Hindlimb muscle (tissue), 1 donor: Measurements from ENCODE around the gene ALDH7A1. TPM values are rescaled to one million over a fixed set of nuclear protein-coding genes. Genes with fewer than 3 reads are reported as not detected.
"Not testable (repeated sequence)": the region's sequence is repeated elsewhere in the genome, so short reads cannot be mapped to it uniquely, and the experiment has no call there.

Experiments
- DNase-seq: peaks from one replicate; pipeline ENCODE4 v3.0.0-alpha.2; 2013
- polyA plus RNA-seq: library from polyadenylated mRNA; unstranded; fragments of 120-200 nt; gene quantifications from one replicate; pipeline ENCODE4 v1.2.1, GENCODE V29; 2013; ENCODE audit not compliant: insufficient read length

ALDH7A1 gene
- polyA plus RNA-seq, 1 donor, result 53.4 TPM

DNA sequence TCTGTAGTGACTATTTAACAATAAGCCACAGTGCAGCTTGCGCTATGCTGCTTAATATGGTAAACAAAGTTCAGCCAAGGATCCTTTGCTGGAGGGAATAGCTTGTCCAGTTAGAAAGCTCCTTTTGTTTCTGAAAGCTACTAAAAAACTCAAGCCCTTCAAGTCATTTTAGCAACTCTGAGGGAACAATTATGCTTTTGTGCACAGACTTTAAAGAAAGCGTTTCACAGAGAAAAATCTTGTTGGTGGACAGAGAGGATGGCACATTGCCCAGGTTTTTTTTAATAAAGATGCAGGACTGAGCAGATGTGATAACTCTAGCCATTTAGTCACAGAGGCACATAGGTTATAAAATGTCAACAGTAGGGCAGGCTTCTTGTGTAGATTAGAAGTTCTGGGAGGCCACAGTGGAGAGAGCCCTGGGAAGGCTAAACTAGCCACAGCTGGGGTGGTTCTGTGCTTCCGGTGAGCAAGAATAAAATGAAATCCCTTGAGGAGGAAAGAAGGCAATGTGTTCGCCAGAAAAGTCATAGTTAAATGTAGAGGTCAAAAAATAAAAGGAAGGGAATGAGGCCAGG lies 63.4 kb downstream of the ALDH7A1 start:
- DNase-seq, result peak; percentile 34

DNA sequence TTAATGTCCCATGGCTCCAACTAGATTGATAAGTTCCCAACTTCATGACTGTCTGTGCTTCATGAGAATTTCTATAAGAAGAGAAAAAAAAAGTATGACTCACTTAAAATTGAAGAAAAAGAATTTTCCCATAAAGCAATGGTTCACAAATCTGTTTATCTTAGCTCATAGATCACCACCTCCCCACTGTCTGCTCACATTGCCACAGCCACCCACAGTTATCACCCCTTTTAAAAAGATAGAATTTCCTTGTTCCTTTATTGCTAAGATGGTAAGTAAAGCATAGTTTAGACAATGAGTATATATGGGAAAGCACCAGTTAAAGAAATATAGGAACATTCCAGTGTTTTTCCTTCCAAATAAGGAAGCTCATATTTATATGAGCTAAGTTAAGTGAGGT lies 67.1 kb downstream of the ALDH7A1 start:
- no peak for DNase-seq

DNA sequence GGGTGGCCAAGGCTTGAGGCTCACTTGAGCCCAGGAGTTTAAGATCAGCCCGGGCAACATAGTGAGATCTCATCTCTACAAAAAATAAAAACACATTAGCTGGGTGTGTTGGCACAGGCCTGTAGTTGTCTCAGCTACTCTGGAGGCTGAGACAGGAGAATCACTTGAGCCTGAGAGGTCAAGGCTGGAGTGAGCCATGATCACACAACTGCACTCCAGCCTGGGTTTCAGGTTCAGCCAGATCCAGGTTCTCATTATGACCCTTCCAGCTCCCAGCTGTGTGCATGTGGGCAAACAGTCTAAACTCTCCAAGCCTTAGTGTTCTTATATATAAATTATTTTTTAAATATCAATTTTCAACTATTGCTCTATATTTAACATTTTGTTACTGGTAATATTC lies 67.9 kb downstream of the ALDH7A1 start:
- no peak for DNase-seq

DNA sequence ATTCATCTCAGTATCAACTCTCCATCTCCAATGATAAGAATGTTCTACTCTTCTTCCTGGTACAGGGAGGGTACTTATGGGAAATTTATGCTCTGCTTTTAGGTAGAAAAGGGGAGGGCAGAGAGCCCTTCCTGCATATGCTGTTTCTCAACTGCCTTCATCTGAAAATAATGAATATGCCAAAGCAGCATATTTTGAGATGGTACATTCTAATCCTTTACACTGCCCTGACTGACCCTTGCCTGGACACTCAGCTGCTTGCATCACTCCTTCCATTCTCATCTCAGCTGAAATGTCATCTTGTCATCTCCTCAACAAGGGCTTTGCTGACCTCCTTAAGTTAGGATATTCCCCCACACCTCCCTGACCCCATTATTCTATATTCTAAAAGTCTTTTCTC lies 68.5 kb downstream of the ALDH7A1 start:
- no peak for DNase-seq

DNA sequence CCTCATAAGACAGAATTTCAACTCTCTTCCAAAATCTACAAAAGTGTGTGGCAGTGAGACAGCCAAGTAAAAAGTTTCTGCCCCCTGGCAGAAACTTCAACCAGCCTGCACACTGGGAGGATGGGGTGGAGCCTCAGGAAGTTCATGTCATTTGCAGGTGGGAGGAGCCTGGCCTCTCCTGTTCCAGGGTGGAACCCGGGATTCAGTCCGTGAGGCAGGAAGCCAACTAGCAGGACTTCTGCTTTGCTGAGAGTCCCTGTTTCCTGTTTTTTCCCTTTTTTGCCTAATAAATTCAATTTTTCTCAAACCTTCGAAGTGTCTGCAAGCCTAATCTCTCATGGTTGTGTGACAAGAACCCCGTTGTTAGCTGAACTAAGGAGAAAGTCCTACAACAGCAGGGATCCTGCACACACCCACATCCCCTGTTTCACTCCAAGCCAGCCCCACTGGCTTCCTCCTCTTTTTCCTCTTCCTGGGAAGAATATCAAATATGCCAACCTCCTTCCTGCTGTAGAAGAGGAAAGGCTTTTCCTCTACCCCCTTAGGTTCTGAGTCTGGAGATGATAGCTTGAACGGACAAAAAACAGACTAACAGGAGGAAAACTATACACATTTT lies 69.3 kb downstream of the ALDH7A1 start:
- peak; percentile 44 for DNase-seq

DNA sequence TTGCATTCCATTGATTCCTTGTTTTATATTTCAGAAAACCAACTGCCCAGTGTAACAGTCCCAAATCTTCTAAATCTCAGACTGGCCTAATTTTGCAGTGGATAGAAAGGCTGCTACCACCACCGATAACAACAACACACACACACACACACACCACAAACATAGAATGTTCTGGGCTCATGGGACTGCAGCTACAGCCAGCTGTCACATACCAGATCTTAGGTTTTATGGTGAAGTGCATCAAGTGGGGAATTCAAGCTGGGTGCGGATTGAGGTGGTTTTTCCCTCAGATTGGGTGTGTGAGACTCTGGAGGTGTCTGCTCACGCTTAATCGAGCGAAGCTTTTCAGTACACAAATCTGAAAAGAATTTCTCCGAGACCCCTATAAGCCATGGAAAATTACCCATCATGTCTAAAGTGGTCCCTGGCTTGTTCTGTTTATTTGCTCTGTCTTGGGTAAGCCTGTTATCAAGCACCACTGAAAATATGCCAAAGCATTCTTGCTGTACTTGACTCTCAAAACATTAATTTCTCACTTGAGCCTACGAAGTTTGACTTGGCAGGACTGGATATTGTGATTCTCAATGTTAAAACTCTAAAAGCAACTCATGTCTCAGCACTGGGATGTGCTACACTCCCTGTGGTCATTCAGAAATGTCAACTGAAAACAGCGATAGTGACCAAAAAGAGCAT lies 71.1 kb downstream of the ALDH7A1 start:
- no peak for DNase-seq

DNA sequence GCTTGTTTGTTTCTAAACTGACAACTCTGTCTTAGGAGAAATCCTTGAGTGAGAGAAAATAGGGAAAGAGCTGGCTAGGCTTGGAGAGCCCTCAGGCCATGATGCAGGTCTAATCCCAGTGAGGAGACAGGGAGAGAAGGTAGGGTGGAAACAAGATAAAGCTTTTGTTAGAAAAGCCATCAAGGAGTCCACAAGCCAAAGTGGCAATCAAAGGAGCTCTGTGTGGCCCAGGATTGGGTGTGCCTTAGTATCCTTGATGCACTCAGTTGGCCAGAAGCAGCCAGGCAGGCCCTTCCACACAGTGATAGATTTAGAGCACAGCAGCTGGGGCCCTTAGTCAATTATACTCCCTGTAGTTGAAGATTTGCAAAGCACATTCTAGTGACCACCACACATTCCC lies 73.9 kb downstream of the ALDH7A1 start:
- DNase-seq, result no peak

DNA sequence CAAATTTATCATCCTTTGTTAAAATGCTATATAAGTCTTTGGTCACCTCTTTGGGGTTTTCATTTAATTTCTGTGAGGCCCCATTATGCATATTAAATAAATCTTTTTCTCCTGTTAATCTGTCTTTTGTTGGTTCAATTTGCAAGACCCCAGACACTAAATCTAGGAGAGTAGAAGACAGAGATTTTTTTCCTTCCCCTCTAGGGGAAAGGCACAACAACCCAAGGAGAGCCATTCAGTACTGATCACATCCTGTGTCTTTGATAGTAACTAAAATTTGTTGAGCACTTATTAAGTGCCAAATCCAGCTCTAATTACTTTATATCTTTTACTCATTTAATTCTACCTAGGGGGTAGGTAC lies 74.4 kb downstream of the ALDH7A1 start:
- no peak for DNase-seq

DNA sequence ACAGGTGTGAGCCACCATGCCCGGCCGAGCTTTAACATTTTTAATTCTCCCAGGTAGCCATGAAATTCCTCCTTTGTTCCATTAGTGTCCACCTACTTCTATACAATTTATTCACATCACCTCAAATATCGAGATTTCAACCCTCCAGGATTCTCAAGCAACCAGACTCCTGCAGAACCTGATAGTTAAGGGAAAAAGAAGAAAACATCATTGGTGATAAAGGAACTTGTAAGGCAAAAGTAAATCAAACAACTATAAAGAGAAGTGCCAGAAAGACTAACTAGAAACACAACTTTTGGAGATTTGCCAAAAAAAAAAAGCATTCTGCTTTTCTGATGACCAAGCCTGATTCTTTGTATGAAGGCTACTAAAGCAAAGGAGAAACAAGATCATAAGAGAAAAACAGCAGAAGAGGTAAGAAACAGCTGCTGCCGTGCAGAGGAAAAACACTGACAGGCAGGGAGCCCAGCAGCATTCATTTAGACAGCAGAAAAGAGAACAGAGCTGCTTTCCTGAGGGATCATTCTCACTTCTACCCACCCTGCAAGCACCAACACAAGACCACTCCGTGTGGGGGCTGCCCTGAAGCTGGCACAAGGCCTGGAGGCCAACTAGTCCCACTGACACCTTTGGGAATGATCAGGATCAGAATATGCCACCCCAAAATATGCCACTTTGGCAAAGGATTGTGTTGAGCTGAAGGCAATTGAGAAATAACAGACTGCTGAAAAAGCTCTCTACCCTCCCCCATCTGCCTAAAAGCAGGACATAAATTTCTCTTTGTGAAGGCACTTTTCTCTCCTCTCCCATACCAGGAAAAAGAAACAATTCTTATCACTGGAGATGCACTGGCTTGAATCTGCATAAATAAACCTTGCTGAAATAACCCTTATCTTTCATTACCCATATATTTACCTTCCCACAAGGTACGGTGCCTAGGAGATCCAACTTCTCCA lies 75.1 kb downstream of the ALDH7A1 start:
- no peak for DNase-seq

DNA sequence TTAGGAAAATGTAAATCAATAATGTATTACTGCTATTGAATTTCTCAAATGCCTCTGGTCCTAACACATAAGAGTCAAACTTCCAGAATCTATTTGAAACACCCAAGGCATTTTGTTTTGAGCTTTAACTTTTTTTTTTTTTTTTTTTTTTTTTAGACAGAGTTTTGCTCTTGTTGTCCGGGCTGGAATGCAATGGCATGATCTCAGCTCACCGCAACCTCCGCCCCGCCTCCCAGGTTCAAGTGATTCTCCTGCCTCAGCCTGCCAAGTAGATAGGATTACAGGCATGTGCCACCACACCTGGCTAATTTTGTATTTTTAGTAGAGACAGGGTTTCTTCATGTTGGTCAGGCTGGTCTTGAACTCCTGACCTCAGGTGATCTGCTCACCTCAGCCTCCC lies 75.8 kb downstream of the ALDH7A1 start:
- not testable (repeated sequence) for DNase-seq

DNA sequence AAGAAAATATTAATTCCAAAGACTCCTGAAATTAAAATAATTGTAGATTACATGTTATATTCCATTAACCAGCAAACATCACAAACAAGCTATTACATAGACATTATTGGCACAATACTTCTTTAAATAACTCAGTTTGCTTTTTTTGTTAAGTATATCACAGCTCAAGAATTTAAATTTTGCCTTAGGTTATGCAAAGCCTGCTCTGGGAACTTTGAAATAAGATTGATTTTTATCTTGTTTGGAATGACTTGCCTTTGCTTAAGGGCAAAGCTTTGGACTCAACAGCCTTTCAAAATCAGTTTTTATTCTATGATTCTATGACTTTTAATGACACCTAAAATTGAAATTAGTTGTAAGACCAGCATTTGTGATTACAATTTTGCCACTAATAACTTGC lies 78.2 kb downstream of the ALDH7A1 start:
- DNase-seq, result no peak

DNA sequence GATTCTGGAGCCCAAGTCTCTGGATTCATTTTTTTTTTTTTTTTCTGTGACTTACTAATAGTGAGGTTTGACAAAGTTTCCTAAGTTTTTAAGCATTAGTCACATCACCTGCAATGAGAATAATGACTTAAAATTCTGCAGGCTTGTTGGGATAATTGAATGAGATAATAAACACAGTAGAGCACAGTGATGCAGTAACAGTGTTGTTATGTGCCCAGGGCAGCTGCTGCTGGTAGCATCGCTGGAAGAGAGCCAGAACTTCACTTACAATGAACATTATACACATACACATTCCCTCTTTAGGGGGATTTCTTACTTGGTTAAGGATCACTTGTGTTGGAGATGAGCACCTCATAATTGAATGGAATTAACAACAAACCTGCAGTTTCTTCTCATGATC lies 78.9 kb downstream of the ALDH7A1 start:
- no peak for DNase-seq

DNA sequence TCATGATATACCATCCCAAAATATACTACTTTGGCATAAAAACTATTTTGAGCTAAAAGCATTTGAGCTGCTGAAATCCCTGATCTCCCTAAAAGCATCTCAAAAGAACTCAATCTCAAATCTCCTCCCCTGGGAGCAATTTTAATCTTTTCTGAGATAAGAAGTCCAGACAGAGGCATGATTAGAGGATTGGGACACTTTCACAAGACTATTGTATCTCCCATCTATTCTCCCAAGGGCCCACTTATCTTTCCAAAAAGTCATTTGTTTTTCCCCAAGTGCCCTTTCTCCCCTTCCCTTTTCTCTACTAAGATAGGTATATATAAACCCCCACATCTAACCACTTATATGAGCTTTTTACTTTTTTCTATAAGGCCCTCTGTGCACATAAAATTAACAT lies 79.7 kb downstream of the ALDH7A1 start:
- no peak for DNase-seq

DNA sequence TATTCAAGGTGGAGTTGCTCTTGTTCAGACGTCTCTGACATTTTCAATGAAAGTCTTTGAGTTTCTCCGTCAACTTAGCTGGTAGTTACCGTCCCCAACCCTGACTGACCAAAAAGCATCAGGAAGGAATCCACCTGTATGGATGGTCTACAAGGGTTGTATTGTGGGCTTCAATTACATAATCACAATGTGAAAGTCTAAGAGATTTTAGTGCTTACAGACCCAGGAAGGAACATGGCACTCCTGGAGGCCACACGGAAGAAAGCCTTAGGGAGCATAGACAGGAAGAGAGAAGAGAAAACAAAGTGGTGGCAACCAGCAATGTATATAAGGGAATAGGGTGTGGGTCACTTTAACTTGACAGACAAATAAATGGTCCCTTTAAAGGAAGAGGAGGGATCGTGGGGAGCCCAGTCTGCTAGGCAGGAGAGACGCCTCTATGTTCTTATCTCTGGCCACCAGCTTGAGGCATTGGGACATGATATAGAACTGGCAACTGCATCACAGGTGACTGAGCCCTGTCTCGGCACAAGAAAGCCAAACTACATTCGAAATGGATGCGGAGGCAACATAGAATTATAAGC lies 80.4 kb downstream of the ALDH7A1 start:
- DNase-seq, result no peak

DNA sequence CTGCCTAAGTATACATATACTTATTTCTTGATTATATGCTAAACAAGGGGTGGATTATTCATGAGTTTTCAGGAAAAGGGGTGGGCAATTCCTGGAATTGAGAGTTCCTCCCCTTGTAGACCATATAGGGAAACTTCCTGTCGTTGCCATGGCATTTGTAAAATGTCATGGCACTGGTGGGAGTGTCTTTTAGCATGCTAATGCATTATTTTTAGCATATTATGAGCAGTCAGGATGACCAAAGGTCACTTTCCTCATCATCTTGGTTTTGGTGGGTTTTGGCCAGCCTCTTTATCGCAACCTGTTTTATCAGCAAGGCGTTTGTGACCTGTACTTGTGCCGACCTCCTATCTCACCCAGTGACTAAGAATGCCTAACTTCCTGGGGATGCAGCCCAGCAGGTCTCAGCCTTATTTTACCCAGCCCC lies 80.9 kb downstream of the ALDH7A1 start:
- no peak for DNase-seq

DNA sequence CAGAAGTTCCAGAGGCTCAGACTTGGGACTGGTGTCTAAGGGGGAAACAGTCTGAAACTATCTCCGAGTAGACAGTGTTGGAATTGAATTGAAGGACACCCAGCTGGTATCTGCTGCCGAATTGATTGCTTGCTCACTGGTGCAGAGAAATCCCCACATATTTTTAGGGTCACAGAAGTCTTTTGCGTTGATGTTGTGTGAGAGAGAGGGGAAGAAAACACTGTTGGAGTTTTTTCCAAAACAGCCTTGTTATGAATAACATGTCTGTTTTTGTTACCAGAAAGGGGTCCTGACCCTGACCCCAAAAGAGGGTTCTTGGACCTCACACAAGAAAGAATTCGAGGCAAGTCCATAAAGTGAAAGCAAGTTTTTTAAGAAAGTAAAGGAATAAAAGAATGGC lies 81.3 kb downstream of the ALDH7A1 start:
- DNase-seq, result no peak

DNA sequence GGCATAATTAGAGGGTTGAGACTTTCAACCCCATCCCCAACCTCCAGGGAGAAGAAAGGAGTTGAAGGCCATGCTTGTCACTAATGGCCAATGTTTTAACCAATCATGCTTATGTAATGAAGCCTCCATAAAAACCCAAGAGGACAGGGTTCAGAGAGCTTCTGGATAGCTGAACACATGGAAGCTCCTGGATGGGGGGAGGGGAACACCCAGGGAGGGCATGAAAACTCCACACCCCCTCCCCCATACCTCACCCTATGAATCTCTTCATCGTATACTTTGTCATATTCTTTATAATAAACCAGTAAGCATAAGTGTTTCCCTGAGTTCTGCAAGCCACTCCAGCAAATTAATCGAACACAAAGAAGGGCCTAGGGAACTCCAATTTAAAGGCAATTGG lies 81.7 kb downstream of the ALDH7A1 start:
- no peak for DNase-seq

DNA sequence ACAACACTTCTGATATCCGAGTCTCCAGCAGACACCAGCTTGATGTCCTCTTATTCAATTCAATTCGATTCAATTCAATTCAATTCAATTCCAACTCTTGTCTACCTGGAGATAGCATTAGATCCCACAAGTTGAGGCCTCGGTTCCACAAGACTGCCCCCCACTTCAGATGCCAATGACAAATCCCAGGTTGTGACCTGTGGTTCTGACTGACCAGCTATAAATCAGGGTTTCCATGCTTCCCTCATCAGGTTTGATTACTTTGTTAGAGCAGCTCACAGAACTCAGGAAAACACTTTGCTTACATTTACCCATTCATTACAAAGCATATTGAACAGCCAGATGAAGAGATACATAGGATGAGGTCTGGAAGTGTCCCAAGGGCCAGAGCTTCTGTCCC lies 82.6 kb downstream of the ALDH7A1 start:
- no peak for DNase-seq

DNA sequence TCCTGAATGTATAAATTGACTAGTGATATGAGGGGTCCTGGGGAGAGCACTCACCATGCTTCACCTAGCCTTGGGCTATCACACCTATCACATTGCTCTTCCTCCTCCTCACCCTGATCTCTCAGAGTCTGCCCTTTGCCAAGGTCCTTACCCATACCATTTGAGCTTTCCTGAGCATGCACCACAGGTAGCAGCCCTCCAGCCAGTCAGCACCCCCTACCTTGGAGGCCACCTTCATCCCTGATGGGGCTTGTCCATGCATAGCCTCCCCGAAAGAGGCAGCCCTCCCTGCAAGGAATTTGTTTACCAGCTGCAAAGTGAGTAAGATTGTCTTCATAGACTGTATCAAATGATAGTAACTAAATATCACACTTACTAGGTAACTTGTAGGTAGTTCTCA lies 83.1 kb downstream of the ALDH7A1 start:
- no peak for DNase-seq

DNA sequence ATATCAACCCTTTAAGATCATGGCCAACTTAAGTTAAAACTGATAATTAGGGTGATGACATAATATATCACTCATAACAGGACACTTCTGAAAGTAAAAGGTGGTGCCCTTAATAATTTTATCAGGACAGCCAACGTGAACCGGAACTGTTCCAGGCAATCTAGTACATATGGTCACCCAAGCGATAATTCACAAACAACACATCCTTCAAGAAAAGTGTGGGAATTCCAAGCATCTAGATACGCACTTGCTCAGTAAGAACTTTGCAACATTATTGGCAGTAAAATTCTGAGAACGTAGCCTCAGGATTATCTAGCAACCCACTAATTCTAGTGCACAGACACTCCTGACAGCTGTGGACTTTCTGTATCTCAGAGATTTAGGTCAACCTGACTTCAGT lies 85.7 kb downstream of the ALDH7A1 start:
- no peak for DNase-seq

DNA sequence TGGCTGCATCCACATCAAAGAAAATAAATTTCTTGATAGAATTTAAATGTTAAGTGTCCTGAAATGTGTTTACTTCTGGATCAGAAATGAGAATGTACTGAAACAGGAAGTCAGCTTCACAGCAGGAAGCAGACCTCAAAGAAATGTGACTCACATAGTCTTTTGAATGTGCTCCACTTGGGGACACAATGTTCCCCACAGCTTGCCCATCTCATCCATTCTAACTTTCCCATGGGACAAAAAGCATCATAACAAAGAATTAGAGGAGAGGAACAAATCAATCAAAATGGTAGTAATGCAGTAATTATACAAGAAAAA lies 86.1 kb downstream of the ALDH7A1 start:
- DNase-seq, result no peak

DNA sequence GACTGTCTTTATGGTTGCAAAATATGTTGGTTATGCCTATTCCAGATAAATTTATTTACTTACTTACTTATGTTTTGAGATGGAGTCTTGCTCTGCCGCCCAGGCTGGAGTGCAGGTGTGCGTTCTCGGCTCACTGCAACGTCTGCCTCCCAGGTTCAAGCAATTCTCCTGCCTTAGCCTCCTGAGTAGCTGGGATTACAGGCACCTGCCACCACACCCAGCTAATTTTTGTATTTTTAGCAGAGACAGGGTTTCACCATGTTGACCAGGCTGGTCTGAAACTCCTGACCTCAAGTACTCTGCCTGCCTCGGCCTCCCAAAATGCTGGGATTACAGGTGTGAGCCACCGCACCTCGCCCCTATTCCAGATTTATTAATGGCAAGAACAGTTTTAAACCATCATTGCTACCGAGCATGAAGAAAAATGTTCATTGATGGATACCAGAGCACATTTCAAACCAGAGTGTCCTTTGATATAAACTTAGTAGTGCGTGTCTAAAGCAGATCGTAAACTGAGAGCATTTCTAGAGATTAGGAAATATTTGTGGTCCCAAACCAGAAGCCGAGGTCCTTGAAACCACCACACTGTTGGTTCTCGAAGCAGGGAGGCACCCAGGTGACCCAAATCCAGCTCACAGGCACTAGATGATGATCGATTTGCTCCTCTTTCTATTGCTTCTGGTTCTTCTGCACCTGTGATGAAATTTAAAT lies 86.6 kb downstream of the ALDH7A1 start:
- no peak for DNase-seq
